A172 (cell line): Measurements from ENCODE around the gene MYADML2. TPM values are rescaled to one million over a fixed set of nuclear protein-coding genes. Genes with fewer than 3 reads are reported as not detected.

Experiments
- DNase-seq: peaks from one replicate; pipeline ENCODE4 v3.0.0-alpha.2; 2015; ENCODE audit warnings: low spot score
- total RNA-seq: library from RNA; depleted of rRNA; stranded (reverse); fragments of >200 nt; shearing (Covaris generic); gene quantifications from 2 replicates; pipeline ENCODE4 v1.2.3, GENCODE V29; 2014; rRNA removed

MYADML2 gene, protein sequence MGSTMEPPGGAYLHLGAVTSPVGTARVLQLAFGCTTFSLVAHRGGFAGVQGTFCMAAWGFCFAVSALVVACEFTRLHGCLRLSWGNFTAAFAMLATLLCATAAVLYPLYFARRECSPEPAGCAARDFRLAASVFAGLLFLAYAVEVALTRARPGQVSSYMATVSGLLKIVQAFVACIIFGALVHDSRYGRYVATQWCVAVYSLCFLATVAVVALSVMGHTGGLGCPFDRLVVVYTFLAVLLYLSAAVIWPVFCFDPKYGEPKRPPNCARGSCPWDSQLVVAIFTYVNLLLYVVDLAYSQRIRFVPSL
- not detected in 2 replicates for total RNA-seq

DNA sequence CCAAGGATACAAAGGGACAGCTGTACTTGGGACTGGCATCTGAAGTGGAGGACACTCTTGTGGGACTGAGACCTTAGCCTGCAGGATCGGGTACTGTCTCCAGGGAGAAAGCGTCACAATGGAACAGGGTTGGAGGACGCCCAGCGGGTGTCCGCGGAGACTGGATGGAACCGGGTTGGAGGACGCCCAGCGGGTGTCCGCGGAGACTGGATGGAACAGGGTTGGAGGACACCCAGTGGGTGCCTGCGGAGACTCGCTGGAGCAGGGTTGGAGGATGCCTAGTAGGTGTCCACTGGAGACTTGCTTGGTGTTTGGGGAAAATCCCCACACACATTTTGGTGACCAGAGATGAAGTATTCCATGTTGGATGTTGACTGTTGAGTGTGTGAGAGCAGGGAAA lies at the start of gene MYADML2:
Gene MYADML2 (minus strand): TSS at position 45 of the 400 bp plus-strand sequence. CDS start 5,492 bp downstream, outside the sequence.
- no peak for DNase-seq

DNA sequence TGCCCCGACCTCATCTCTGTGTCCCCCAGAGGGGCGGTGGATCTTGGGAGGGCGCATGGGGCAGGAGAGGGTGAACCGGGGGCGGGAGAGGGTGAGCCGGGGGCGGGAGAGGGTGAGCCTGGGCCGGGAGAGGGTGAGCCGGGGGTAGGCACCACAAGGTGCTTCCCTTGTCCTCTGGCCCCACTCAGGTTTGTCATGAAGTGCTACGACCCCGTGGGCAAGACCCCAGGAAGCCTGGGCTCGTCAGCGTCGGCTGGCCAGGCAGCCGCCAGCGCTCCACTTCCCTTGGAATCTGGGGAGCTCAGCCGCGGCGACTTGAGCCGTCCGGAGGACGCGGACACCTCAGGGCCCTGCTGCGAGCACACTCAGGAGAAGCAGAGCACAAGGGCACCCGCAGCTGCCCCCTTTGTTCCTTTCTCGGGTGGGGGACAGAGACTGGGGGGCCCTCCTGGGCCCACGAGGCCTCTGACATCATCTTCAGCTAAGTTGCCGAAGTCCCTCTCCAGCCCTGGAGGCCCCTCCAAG lies 49.3 kb upstream of the MYADML2 start:
- no peak for DNase-seq

DNA sequence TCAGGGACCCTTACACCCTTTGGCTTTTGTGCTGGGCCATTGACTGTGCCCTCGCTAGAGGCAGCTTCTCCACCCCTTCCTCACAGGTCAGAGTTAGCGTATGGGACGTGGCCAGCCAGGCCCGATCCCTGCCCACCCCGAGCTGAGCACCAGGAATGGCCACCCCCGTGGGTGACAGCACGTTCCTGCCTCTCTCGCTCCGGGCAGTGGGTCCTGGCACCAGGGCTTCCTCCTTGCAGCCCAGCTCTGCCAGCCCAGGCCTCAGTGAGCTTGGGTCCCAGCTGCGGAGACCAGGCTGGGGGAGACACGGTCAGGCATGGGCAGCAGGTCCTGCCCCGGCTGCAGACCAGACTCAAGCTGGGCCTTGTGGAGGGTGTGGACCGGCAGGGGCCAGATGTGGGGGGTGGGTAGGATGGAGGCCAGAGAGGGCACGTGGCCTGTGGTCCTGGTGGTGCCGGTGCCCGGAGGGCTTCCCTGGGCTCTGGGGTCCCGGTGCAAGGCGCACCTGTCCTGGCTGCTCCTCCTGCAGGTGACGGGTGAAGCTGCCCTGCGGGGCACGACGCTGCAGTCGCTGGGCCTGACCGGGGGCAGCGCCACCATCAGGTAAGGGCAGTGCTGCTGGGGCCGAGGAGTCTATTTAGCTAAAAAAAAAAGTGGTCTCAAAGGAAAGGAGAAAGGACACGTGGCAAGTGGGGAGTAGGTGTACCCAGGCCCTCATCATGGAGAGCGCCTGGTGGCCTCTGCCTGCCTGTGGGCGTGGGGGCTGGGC lies 48.6 kb upstream of the MYADML2 start:
- DNase-seq, result no peak

DNA sequence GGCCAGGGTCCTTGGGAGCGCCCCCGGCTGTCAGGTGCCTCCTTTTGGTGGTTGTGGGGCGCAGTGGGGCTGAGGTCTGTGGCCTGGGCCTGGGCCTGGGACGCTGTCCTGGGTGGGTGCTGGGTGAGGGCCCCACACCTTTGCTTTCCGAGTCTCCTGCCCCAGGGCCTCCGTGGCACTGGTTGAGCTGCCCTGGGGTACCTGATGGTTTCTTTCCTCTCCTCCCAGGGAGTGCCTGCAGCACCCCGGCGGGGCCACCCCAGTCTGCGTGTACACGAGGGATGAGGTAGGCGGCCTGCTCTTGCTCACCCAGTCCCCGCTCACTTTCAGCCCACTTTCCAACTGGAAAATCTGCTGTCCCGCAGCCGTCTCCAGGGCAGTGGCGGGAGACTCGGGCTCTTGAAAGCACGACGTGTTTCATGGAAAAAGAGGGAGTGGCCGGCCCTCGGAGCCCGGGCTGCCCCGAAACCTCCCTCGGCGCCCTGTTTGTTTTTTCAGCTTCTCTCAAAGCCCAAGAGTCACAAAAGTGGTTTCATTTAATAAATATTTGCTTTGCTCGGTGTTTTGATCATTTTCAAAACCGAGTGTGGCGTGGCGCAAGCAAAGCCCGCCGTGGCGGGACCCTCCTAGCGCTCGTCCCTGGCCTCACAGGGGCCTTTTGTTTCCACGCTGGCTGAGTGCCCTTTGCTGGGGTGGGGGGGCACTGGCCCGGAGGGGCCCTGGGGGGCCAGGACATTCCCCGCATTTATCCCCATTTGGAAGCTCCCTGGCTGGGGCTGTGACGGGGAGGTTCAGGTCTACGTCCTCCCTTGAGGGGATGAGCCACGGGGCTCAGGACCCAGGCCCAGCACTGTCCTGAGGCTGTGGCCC lies 47.8 kb upstream of the MYADML2 start:
- no peak for DNase-seq

DNA sequence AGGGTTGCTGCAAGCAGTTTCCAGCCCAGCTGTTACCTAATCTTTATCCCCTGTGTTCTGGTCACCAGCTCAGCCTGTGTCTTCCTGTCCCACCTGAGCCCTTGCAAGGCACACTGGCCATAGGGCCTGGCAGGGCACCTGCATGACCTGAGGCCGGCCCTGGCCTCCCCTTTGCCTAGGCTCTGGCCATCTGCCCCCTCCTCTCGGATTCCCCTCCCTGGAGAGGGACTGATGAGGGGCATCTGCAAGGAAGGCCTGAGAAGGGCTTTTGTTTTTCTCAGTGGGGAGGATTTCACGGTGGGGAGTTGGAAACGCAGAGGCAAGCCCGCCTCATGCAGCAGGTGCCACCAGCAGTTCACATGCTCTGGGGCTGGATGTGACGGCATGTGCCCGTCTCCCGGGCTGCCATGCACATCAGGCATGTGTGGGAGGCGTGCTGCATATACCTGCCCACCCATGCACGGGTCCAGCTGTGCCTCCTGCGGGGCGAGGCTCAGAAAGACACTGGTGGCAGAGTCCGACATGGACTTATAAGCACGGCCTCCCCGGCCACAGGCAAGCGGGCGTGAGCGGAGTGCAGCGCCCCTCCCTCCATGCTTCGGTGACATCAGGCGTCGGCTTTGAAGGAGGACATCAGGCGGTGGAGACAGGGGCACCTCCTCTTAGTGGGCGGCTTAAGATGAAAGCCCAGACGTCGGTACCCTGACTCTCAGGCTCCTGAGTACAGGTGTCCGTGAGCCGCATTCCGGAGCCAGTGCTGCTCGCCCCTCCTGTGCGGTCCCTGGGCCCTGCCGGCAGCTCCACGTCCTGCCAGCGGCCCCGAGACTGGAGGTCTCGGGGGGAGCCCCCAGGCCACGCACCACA lies 46.9 kb upstream of the MYADML2 start:
- no peak for DNase-seq

DNA sequence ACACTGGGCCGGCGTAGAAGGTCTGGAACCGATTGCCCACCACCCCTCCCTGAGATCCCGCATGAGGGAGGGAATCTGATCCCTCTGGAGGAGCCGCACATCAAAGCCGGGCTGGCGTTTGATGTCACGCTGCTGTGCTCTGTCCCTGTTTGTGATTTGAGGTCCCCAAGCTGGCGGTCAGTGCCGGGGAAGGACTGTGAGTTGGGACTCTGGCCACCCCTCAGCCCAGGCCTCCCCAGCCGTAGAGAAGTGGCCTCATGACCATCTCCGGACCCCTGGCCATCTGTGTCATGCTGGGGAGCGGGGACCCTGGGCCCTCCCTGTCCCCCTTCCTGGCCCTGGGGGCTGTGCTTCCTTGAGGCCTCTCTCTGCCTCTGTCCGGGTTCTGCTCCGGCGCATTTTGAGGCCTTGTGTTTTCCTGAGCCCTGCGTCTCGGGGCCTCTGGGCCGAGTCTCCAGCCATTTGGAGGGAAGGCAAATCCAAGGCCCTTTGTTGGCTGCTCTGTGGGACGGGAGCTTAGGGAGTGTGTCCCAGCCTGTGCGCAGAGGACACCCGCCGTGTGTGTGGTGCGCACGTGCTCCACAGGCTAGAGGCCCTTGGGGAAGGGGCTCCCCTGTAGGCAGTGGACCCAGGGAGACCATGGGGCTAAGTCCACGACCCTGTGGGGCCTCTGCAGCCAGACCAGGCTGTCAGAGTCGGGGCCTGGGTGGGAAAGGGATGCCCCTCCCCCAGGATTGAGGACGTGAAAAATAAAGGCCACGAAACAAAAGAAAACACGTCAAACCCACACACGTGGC lies 45.5 kb upstream of the MYADML2 start:
- DNase-seq, result no peak

DNA sequence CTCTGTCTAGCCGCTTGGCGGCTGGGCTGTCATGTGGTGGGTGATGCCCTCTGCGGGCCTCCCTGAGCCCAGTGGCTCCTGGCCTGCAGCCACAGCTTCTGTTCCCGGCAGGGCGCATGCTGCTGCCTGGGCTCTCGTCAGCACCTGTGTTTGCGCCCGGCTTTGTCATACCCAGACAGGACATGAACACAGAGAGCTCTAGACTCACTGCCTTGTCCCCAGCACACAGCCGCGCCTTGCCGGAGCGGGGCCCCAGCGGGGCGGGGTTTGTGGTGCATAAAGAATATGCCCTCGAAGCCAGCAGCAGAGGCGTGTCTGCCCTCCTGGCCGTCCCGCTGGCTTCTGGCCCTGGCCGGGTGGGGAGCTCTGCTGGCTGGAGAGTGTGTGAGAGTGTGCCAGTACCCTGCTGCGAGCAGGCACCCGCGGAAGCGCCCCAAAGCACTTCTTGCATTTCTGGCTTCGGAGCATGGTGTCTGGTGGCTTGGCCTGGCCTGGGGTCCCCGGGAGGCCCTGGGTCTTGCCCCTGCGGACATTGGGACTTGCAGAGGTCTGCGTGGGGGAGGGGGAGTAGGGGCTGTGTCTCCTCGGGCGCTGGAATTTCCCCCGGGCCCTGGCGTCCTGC lies 44.8 kb upstream of the MYADML2 start:
- DNase-seq, result peak; percentile 86

DNA sequence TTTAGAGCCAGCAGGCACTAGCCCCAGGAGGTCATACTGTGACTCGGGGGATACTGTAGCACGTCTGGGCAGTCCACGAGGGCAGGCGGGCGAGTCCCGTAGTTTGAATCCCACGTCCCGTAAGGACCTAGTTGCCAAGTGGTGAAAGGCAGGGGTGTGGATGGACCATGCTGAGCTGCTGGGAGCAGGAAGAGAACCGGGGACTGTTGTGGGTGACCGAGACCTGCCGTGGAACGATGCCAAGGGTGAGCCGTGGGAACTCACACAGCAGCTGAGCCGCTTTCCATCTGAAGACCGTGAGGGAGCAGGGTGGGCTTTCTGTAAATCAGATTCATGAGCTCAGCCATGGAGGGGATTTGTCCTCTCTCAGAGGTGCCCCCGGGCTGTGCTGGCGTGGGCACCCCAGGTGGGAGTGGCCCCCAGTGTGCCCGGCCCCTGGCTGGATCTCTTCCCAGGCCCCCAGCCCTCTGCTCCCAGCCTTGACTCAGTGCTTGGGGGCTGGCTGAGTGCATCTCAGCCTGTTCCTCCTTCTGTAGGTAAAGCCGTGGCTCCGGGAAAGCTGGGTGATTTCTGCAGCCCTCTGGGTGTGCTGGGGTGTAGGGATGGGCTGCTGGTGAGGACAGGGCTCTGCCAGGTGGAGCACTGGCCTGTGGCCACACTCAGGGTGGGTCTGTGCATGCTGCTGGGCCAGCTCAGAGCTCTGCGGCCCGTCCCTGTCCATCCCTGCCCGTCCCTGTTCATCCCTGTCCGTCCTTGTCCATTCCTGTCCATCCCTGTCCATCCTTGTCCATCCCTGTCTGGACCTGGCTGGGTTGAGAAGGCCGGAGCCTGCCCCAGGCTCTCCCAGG lies 44.0 kb upstream of the MYADML2 start:
- DNase-seq, result no peak

DNA sequence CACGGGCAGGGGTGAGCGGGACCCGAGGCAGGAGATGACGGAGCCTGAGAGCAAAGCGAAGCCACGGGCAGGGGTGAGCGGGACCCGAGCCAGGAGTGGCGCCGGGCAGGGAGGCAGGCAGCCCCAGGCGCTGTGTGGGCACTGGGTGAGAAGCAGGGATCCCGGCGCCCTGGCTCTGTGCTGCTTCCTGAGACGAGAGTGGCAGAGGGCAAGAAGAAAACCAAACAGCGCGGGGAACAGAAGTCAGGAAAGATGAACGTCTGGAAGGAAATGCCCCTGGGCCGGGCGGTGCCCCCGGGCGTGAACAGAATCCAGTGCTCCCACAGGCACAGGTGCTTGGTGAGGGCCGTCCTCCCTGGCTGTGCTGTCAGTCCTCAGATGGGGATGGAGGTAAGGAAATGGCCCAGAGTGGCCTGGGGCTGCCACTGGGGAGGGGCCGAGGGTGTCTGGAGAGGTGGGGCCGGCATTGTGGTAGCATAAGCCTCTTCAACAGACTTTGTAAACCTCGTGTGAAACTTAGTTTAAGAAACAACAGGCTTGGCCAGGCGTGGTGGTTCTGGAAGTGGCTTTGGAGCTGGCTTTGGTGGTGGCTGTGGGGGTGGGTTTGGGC lies 40.2 kb upstream of the MYADML2 start:
- no peak for DNase-seq

DNA sequence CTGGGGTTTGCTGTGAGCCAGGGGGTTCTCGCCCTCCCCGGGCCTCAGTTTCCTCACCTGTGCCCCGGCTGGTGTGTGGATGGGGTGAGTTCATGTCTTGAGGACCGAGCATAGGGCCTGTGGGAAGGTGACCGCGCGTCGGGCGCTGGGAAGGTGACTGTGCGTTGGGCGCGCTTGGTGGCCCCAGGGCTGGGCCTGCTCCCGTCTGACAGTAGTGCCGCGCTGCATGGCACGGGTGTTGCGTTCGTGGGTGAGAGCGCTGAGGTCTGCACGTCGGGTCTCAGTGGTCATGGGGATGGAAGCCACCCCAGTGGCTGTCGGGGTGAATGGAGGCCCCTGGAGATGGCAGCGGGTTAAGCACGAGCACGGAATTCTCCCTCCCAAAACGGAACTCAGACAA lies 39.6 kb upstream of the MYADML2 start:
- no peak for DNase-seq

DNA sequence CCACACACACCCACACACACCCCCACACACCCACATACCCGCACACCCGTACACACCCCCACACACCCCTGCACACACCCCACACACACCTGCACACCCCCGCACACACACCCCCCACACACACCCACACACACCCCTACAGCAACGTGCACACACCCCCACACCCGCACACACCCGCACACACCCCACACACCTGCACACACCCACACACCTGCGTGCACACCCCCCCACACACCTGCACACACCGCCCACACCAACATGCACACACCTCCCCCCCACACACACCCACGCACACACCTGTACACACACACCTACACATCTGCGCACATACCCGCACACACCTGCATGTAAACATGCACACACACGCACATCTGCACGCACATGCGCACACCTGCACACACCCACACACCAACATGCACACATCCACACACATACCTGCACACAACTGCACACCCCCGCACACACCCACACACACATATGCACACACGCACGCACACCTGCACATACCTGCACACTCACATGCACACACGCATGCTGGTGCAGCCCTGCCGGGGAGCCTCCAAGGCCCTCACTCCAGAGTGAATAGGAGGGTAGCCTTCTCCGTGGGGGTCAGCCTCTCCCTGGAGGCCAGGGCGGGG lies 37.9 kb upstream of the MYADML2 start:
- no peak for DNase-seq

DNA sequence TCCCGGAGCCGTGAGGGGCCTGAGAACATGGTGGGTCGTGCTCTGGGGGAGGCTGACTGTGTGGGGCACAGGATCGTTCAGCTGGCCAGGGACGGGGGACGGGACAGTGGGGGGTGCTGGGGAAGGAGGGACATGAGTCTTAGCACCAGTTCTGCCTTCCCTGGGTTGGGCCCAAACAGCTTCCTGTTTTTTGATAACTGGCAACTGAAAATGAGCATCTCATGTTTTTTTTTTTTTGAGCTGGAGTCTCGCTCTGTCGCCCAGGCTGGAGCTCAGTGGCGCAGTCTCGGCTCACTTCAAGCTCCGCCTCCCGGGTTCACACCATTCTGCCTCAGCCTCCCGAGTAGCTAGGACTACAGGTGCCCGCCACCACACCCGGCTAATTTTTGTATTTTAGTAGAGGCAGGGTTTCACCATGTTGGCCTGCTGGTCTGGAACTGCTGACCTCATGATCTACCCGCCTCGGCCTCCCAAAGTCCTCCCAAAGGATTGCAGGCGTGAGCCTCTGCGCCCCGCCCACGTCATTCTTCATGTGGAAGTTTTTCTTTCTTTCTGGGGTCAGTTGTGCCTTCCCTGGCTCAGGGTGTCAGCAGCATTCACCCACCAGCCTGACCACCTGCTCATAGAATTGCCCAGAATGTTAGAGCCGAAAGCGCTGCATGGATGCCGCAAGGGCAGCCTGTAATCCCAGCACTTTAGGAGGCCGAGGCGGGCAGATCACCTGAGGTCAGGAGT lies 36.8 kb upstream of the MYADML2 start:
- DNase-seq, result no peak

DNA sequence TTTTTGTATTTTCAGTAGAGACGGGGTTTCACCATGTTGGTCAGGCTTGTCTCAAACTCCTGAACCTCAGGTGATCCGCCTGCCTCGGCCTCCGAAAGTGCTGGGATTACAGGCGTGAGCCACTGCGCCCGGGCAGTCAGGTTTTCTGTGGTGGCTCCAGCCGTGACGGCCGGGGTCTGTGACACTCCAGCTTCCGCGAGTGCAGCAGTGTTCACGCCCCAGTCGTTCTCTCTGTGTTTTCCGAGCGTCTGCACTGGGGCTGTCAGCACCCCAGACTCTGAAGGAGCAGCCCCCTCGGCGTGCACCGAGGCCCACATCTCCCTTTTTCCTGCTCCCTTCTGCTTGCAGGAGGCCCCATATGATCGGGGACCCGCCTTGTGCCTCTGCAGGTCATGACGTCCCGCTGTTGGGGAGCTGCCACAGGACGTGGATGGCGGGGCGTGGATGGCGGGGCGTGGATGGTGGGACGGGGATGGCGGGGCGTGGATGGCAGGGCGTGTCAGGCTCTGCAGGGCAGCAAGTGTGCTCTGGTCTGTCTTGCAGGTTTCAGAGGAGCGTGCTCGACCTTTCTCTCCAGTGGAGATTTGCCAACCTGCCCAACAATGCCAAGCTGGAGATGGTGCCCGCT lies 36.1 kb upstream of the MYADML2 start:
- no peak for DNase-seq

DNA sequence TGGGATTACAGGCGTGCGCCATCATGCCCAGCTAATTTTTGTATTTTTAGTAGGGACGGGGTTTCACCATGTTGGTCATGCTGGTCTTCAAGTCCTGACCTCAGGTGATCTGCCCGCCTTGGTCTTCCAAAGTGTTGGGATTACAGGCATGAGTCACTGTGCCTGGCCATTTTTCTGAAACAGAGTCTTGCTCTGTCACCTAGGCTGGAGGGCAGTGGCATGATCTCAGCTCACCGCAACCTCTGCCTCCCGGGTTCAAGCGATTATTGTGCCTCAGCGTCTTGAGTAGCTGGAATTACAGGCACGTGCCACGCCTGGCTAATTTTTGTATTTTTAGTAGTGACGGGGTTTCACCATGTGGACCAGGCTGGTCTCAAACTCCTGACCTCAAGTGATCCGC lies 34.5 kb upstream of the MYADML2 start:
- DNase-seq, result peak; percentile 51

DNA sequence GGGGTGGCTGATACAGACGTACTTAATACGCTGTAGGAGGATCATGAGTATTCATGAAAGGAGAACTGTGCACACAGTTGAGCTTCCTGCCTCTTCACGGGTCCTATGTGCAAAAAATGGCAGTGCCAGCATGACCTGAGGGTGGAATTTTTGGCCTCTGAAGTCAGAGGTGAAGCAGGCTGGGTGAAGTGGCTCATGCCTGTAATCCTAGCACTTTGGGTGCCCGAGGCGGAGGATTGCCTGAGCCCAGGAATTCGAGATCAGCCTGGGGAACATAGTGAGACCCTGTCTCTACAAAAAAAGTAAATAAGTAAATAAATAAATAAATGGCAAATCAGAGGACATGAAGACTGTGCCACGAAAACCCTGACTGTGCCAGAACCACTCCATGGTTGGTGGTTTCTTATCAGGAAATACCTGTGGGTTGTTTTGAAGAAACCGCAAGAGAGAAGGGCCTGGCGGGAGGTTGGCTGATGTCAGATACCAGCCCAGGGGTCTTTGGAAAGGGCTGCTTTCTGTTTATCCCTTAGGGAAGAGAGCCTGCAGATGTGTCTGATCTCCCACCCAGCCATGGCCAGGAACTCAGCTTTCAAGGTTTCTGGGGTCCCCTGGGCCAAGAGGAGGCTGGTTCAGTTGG lies 33.8 kb upstream of the MYADML2 start:
- peak; percentile 68 for DNase-seq

DNA sequence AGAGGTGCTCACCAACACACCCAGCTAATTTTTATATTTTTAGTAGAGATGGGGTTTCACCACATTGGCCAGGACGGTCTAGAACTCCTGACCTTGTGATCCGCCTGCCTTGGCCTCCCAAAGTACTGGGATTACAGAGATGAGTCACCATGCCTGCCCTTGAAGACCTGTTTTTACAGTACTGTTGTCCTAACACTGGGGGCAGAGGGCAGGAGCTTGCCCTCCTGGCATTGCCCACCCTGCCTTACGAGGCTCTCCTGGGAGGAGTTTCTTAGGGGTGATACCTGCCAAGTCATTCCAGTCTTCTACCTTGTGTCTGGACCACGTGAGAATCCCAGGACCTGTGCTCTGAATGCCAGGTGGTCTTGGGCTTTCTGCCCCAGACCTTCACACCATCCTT lies 33.1 kb upstream of the MYADML2 start:
- DNase-seq, result no peak
